IPS-20b (cell line): ENCODE measurements around the gene GZMA.

Experiments
- H3K27ac ChIP-seq: one replicate; pipeline ENCODE4 v1.5.1; 2013; ENCODE audit warnings: low read length
- H3K27me3 ChIP-seq: 2 replicates; pipeline ENCODE4 v1.6.1; 2013; ENCODE audit warnings: mild to moderate bottlenecking, low read length, inconsistent platforms; ENCODE audit not compliant: insufficient read depth
- H3K36me3 ChIP-seq: 2 replicates; pipeline ENCODE4 v1.6.1; 2013; ENCODE audit warnings: low read depth, mild to moderate bottlenecking, inconsistent platforms, low read length, moderate library complexity; ENCODE audit not compliant: insufficient read depth
- H3K4me1 ChIP-seq: 2 replicates; pipeline ENCODE4 v1.6.1; 2013; ENCODE audit warnings: mild to moderate bottlenecking, control low read depth, inconsistent platforms, low read length, moderate library complexity; ENCODE audit not compliant: insufficient read depth
- H3K4me3 ChIP-seq: 2 replicates; pipeline ENCODE4 v1.5.1; 2013; ENCODE audit warnings: mild to moderate bottlenecking, low read length, inconsistent platforms
- H3K9ac ChIP-seq: 2 replicates; pipeline ENCODE4 v1.6.1; 2013; ENCODE audit warnings: low read depth, mild to moderate bottlenecking, inconsistent platforms, low read length, moderate library complexity
- H3K9me3 ChIP-seq: 2 replicates; pipeline ENCODE4 v1.6.1; 2013; ENCODE audit warnings: mild to moderate bottlenecking, low read depth, low read length, inconsistent platforms; ENCODE audit not compliant: insufficient read depth

Gene GZMA

GRCh38 chr5:55151923-55152842 is 49.7 kb downstream of the GZMA start:
- no peaks in the 10 kb centered on the region for H3K4me1 ChIP-seq
- H3K9ac ChIP-seq = no peak overlapping the region
- H3K9me3 ChIP-seq = no peaks in the 10 kb centered on the region
- no peaks in the 10 kb centered on the region for H3K27me3 ChIP-seq
- no peaks in the 10 kb centered on the region for H3K36me3 ChIP-seq
- no peak overlapping the region for H3K4me3 ChIP-seq
- no peak overlapping the region for H3K27ac ChIP-seq

- H3K27me3 ChIP-seq = no peaks in the 10 kb centered on the region
- no peak overlapping the region for H3K4me3 ChIP-seq
These were observed 52.4 kb downstream of the GZMA start for GRCh38 chr5:55154873-55155272.

More at GRCh38 chr5:55154873-55155272, 52.4 kb downstream of the GZMA start:
- Histone ChIP-seq H3K27ac (no peak overlapping the region), H3K9me3 (no peaks in the 10 kb centered on the region), H3K36me3 (no peaks in the 10 kb centered on the region), H3K9ac (no peak overlapping the region), H3K4me1 (no peaks in the 10 kb centered on the region)
